ENCODE data around the gene SCGB3A1. TPM values are rescaled to one million over a fixed set of nuclear protein-coding genes. Genes with fewer than 3 reads are reported as not detected.

The SCGB3A1 gene
- total and polyA plus RNA-seq, 2 donors (not counting 1 experiment from before 2014, with no cell fraction given) = not detected

GRCh38 chr5:180607861-180608571 is 16.7 kb upstream of the SCGB3A1 start:
- H3K4me3 ChIP-seq (ENCODE audit: control extremely low read depth in 1 of 5, extremely low read depth in 1 of 5, insufficient read depth in 1 of 5, low read depth in 2 of 5, low read length in 4 of 5) = no peak overlapping the region
- ATAC-seq (ENCODE audit: low read depth) (no peak), DNase-seq (no peak)
- H3K4me2 ChIP-seq (replicated peaks; ENCODE audit: low read depth, low read length, poor library complexity, severe bottlenecking) = no peak overlapping the region
- H3K4me1 ChIP-seq (ENCODE audit: control insufficient read depth in 2 of 2, insufficient read depth in 2 of 2, low read length in 2 of 2) = no peaks in the 10 kb centered on the region
- no peak overlapping the region for H3K9ac ChIP-seq (ENCODE audit: low read length)
- H3K4me1 Mint-ChIP-seq = no peaks in the 10 kb centered on the region
- TF ChIP-seq CTCF (IDR thresholded peaks at IDR 0.05) (no peak), EZH2 (IDR thresholded peaks at IDR 0.05; ENCODE audit: borderline replicate concordance, insufficient read depth, low read depth, low read length, poor library complexity, severe bottlenecking) (no peak)
- peaks cover 0 to 2% (median 0%) of the 10 kb centered on the region in 4 experiments for H3K27me3 ChIP-seq (replicated peaks in 1 of 4; ENCODE audit: control extremely low read depth in 1 of 4, control insufficient read depth in 3 of 4, insufficient read depth in 4 of 4, low read length in 3 of 4)
- intact Hi-C loops (cut with micrococcal nuclease) = no loop called here
- no peak overlapping the region for H3K4me3 Mint-ChIP-seq
- H3K36me3 ChIP-seq (replicated peaks in 1 of 2; ENCODE audit: control extremely low read depth in 1 of 2, control insufficient read depth in 1 of 2, extremely low read depth in 1 of 2, insufficient read depth in 2 of 2, low read length in 1 of 2) = no peaks in the 10 kb centered on the region
- no peaks in the 10 kb centered on the region for H3K9me3 Mint-ChIP-seq (ENCODE audit: insufficient read depth)
- H3K79me2 ChIP-seq (ENCODE audit: control insufficient read depth, insufficient read depth, low read length) = no peaks in the 10 kb centered on the region
- H4K20me1 ChIP-seq (ENCODE audit: control insufficient read depth, insufficient read depth, low read length, poor library complexity, severe bottlenecking) = no peaks in the 10 kb centered on the region
- no peaks in the 10 kb centered on the region for H3K27me3 Mint-ChIP-seq
- ChIA-PET CTCF (no interaction called here), POLR2A (no interaction called here)
- H3K27ac ChIP-seq (ENCODE audit: low read length in 2 of 2) = no peak overlapping the region
- no peak overlapping the region for H2AFZ ChIP-seq (ENCODE audit: insufficient read depth, low read depth, low read length, poor library complexity, severe bottlenecking)
- WGBS (ENCODE audit: insufficient coverage) = 78% methylated on average over 10 of the region's 18 CpGs
- H3K27ac Mint-ChIP-seq = no peak overlapping the region
- H3K9me3 ChIP-seq (ENCODE audit: control extremely low read depth in 1 of 3, control insufficient read depth in 2 of 3, insufficient read depth in 1 of 3, low read length in 2 of 3) = no peaks in the 10 kb centered on the region

- H3K27ac Mint-ChIP-seq = no peak overlapping the region
- H3K36me3 ChIP-seq (replicated peaks in 1 of 2; ENCODE audit: control extremely low read depth in 1 of 2, control insufficient read depth in 1 of 2, extremely low read depth in 1 of 2, insufficient read depth in 2 of 2, low read length in 1 of 2) = no peaks in the 10 kb centered on the region
- H3K4me3 Mint-ChIP-seq = no peak overlapping the region
- H3K9me3 Mint-ChIP-seq (ENCODE audit: insufficient read depth) = no peaks in the 10 kb centered on the region
- intact Hi-C loops (cut with micrococcal nuclease) = no loop called here
- H3K4me1 ChIP-seq (ENCODE audit: control insufficient read depth in 2 of 2, insufficient read depth in 2 of 2, low read length in 2 of 2) = no peaks in the 10 kb centered on the region
- POLR2A ChIA-PET = no interaction called here
- no peak overlapping the region for H3K9ac ChIP-seq (ENCODE audit: low read length)
- H3K4me3 ChIP-seq (ENCODE audit: control extremely low read depth in 1 of 5, extremely low read depth in 1 of 5, insufficient read depth in 1 of 5, low read depth in 2 of 5, low read length in 4 of 5) = no peak overlapping the region
- H3K79me2 ChIP-seq (ENCODE audit: control insufficient read depth, insufficient read depth, low read length) = no peaks in the 10 kb centered on the region
- DNase-seq (no peak), ATAC-seq (ENCODE audit: low read depth) (no peak)
- H3K9me3 ChIP-seq (ENCODE audit: control extremely low read depth in 1 of 3, control insufficient read depth in 2 of 3, insufficient read depth in 1 of 3, low read length in 2 of 3) = no peaks in the 10 kb centered on the region
- no peak overlapping the region for H3K4me2 ChIP-seq (replicated peaks; ENCODE audit: low read depth, low read length, poor library complexity, severe bottlenecking)
- H4K20me1 ChIP-seq (ENCODE audit: control insufficient read depth, insufficient read depth, low read length, poor library complexity, severe bottlenecking) = no peaks in the 10 kb centered on the region
- H3K27ac ChIP-seq (ENCODE audit: low read length in 2 of 2) = no peak overlapping the region
- 84% methylated on average over 21 of the region's 21 CpGs for WGBS (ENCODE audit: insufficient coverage)
- H3K4me1 Mint-ChIP-seq = no peaks in the 10 kb centered on the region
- no peaks in the 10 kb centered on the region for H3K27me3 Mint-ChIP-seq
- CTCF ChIA-PET = interaction anchor here (1.6 kb wide), 1 partner anchor 25 kb away, joined by 4 read pairs; no protein-coding TSS in a partner anchor
- TF ChIP-seq CTCF (IDR thresholded peaks at IDR 0.05) (no peak), EZH2 (IDR thresholded peaks at IDR 0.05; ENCODE audit: borderline replicate concordance, insufficient read depth, low read depth, low read length, poor library complexity, severe bottlenecking) (no peak)
- H2AFZ ChIP-seq (ENCODE audit: insufficient read depth, low read depth, low read length, poor library complexity, severe bottlenecking) = no peak overlapping the region
- H3K27me3 ChIP-seq (replicated peaks in 1 of 4; ENCODE audit: control extremely low read depth in 1 of 4, control insufficient read depth in 3 of 4, insufficient read depth in 4 of 4, low read length in 3 of 4) = peaks cover 0 to 2% (median 0%) of the 10 kb centered on the region in 4 experiments
Measured at GRCh38 chr5:180606215-180606785, 15.0 kb upstream of the SCGB3A1 start.

All from B cell (primary cell).